ENCODE data around the gene C1orf185.

DNA sequence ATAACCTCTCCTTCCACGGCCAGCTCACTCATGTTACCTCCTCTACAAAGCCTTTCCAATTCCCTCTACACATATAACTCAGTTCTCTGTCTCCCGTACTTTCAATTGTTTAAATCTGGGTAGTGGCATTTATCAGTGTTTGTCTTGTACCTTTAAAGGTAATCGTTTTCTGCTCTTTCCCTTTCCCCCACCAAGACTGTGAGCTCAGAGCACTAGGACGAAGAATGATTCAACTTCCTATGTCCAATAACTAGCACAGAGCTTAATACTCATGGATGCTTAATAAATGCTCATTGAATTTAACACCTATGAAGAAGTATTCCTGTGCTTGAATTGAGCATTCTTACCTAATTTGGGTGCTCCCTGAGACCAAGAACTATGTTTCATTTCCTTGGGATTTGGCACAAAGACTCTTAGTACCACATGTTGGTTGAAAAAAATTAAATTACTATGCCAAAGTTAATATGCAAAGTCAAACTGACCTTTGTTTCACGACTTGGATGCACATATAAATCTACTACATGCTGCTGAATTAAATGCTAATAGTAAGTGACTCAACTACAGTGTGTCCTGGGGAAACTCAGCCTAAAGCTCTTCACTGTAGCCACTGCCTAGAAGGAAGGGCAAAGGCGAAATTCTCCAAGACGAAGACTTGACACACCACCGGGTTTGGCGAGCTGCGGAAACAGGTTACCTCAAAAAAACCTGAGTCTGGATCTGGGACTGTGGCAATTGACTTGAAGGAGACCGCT lies 30.6 kb upstream of the C1orf185 start:
- TF ChIP-seq, protein P1, sequence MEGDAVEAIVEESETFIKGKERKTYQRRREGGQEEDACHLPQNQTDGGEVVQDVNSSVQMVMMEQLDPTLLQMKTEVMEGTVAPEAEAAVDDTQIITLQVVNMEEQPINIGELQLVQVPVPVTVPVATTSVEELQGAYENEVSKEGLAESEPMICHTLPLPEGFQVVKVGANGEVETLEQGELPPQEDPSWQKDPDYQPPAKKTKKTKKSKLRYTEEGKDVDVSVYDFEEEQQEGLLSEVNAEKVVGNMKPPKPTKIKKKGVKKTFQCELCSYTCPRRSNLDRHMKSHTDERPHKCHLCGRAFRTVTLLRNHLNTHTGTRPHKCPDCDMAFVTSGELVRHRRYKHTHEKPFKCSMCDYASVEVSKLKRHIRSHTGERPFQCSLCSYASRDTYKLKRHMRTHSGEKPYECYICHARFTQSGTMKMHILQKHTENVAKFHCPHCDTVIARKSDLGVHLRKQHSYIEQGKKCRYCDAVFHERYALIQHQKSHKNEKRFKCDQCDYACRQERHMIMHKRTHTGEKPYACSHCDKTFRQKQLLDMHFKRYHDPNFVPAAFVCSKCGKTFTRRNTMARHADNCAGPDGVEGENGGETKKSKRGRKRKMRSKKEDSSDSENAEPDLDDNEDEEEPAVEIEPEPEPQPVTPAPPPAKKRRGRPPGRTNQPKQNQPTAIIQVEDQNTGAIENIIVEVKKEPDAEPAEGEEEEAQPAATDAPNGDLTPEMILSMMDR (IDR thresholded peaks at IDR 0.05; ENCODE audit: low read depth, low read length) = no peak
- no peak for TF ChIP-seq EZH2phosphoT487 (IDR thresholded peaks at IDR 0.05; ENCODE audit: low read depth)

All from OCI-LY3 (cell line).